H1 (cell line): ENCODE results near the gene ISCA2. TPM values are rescaled to one million over a fixed set of nuclear protein-coding genes. Genes with fewer than 3 reads are reported as not detected.

Experiments used
- CHD7 ChIP-seq: fragments of 300-600 bp; sonication (generic); IDR thresholded peaks from 2 replicates; pipeline ENCODE4 v1.7.1; 2012; ENCODE audit warnings: low read length, moderate library complexity, mild to moderate bottlenecking, inconsistent platforms; ENCODE audit not compliant: insufficient replicate concordance
- CTCF ChIP-seq, 3 experiments: IDR thresholded peaks; 1 replicate in 2 of 3; 2 replicates in 1 of 3; pipeline versions ENCODE4 v1.5.1 to v1.6.1; 2011; ENCODE audit warnings: low read length in 3 of 3, mild to moderate bottlenecking in 3 of 3, inconsistent platforms in 2 of 3, low read depth in 1 of 3, moderate library complexity in 1 of 3; ENCODE audit not compliant: insufficient read depth in 1 of 3; ENCODE audit errors: control extremely low read depth in 1 of 3
- MAX ChIP-seq: IDR thresholded peaks from 2 replicates; pipeline ENCODE4 v1.6.1; 2012; ENCODE audit warnings: inconsistent platforms
- NANOG ChIP-seq: IDR thresholded peaks from 2 replicates; pipeline ENCODE4 v1.6.1; 2011; ENCODE audit warnings: low read length, low read depth, mild to moderate bottlenecking, inconsistent platforms; ENCODE audit not compliant: insufficient read depth, poor library complexity, severe bottlenecking
- RBBP5 ChIP-seq: IDR thresholded peaks from 2 replicates; pipeline ENCODE4 v1.7.1; 2012; ENCODE audit warnings: low read depth, mild to moderate bottlenecking, inconsistent platforms, low read length, moderate library complexity, borderline replicate concordance
- polyA plus RNA-seq, 7 experiments: library from polyadenylated mRNA; depleted of rRNA in 3 of 7; stranded (reverse) in 5 of 7; unstranded in 2 of 7; fragments of >200 nt in 5 of 7; fragments of 200-250 nt in 2 of 7; gene quantifications; 1 replicate in 5 of 7; 2 replicates in 1 of 7; 4 replicates in 1 of 7; pipeline versions ENCODE4 v1.2.1 to v1.2.3, GENCODE V29; 2011 to 2013; ENCODE audit warnings: missing spikeins in 2 of 7, mixed read lengths in 2 of 7
- total RNA-seq: library from RNA; stranded (reverse); fragmentation: NEBNext Ultra II Directional; extraction: Animal tissue kit (Norgen Biotek cat#: 25700); gene quantifications from 2 replicates; pipeline ENCODE4 v1.2.1, GENCODE V29; 2021

ISCA2 gene
- total and polyA plus RNA-seq, 2 of the 8 experiments (the other 6 are each of a cell fraction or from before 2014, with no cell fraction given), result 43.5 to 78.6 TPM

GRCh38 chr14:74522740-74523139, 29.2 kb downstream of the ISCA2 start (continued):
- TF ChIP-seq CHD7 (no peak), NANOG (no peak), MAX (no peak), RBBP5 (no peak), CTCF (IDR thresholded peaks at IDR 0.05; ENCODE audit: control extremely low read depth in 1 of 3, insufficient read depth in 1 of 3, low read depth in 1 of 3, low read length in 3 of 3) (no peak)
